A549 (cell line): Measurements from ENCODE around the gene TTC28. TPM values are rescaled to one million over a fixed set of nuclear protein-coding genes. Genes with fewer than 3 reads are reported as not detected.

Experiments used
- ATAC-seq, 2 experiments: fragments of 200-7000 bp in 1 of 2; fragments of >200 bp in 1 of 2; cut with Nextera tagmentation in 1 of 2; cut with Tn5 transposase in 1 of 2; 3 replicates each; pipeline versions ENCODE4 v1.8.0 to v1.9.1; 2018 to 2020; ENCODE audit warnings: mild to moderate bottlenecking in 1 of 2, moderate library complexity in 1 of 2
- CTCF ChIA-PET: fragments of 300-600 bp; sonication (Branson Sonifier 250); formaldehyde crosslinking; extraction: SDS; loops from one replicate; lab custom pipeline; 2021; ENCODE audit warnings: antibody characterized with exemption, inconsistent platforms; lab: Yijun Ruan, JAX
- POLR2A ChIA-PET: fragments of 350-600 bp; formaldehyde crosslinking; extraction: SDS; loops from one replicate; lab custom pipeline; 2021; ENCODE audit warnings: antibody characterized with exemption, inconsistent platforms; lab: Yijun Ruan, JAX
- DNase-seq, 2 experiments: peaks; one replicate each; pipeline versions ENCODE4 v3.0.0 to v3.0.0-alpha.2; 2011 to 2016; ENCODE audit warnings: low read depth in 1 of 2, low spot score in 1 of 2
- FAIRE-seq: peaks from 2 replicates; lab custom pipeline; 2011; peaks lifted over from hg19 to GRCh38; lab: Jason Lieb, UNC
- H3K27ac ChIP-seq, 2 experiments: fragments of >200 bp; sonication (Bioruptor Twin); formaldehyde crosslinking; 3 replicates each; pipeline ENCODE4 v1.5.1; 2016 to 2017
- H3K4me1 ChIP-seq: fragments of >200 bp; sonication (Bioruptor Twin); formaldehyde crosslinking; 3 replicates; pipeline ENCODE4 v1.6.1; 2016
- H3K4me2 ChIP-seq: fragments of >200 bp; sonication (Bioruptor Twin); formaldehyde crosslinking; 3 replicates; pipeline ENCODE4 v1.6.1; 2016
- H3K4me3 ChIP-seq: fragments of >200 bp; sonication (Bioruptor Twin); formaldehyde crosslinking; 3 replicates; pipeline ENCODE4 v1.5.1; 2016
- H3K9me3 ChIP-seq: fragments of >200 bp; sonication (Bioruptor Twin); formaldehyde crosslinking; 3 replicates; pipeline ENCODE4 v1.6.1; 2016
- BHLHE40 ChIP-seq: IDR thresholded peaks from 2 replicates; pipeline ENCODE4 v1.6.1; 2012; ENCODE audit warnings: low read depth, low read length, inconsistent platforms
- CBX2 ChIP-seq: fragments of 200-600 bp; sonication (generic); IDR thresholded peaks from 2 replicates; pipeline ENCODE4 v1.6.1; 2016; ENCODE audit warnings: low read depth, mild to moderate bottlenecking, borderline replicate concordance
- CBX8 ChIP-seq: fragments of 200-600 bp; sonication (generic); IDR thresholded peaks from 2 replicates; pipeline ENCODE4 v1.6.1; 2016
- CEBPB ChIP-seq, 2 experiments: fragments of >200 bp in 1 of 2; sonication (Bioruptor Twin) in 1 of 2; formaldehyde crosslinking in 1 of 2; IDR thresholded peaks; 2 replicates each; pipeline ENCODE4 v1.6.1; 2012 to 2016
- CHD2 ChIP-seq: fragments of 150-350 bp; IDR thresholded peaks from 2 replicates; pipeline ENCODE4 v1.6.1; 2014; ENCODE audit warnings: low read length; ENCODE audit not compliant: partially characterized antibody
- CTCF ChIP-seq: fragments of >200 bp; sonication (Bioruptor Twin); formaldehyde crosslinking; IDR thresholded peaks from 3 replicates; pipeline ENCODE4 v1.5.1; 2016
- EHF ChIP-seq: fragments of 250-450 bp; sonication (Bioruptor Pico); IDR thresholded peaks from 2 replicates; pipeline ENCODE4 v1.5.0; 2020; ENCODE audit warnings: mild to moderate bottlenecking
- ELK1 ChIP-seq: fragments of 150-350 bp; IDR thresholded peaks from 2 replicates; pipeline ENCODE4 v1.6.1; 2014; ENCODE audit warnings: low read depth, mild to moderate bottlenecking, low read length
- EP300 ChIP-seq, 2 experiments: fragments of >200 bp; sonication (Bioruptor Twin); formaldehyde crosslinking; IDR thresholded peaks; 2 replicates in 1 of 2; 3 replicates in 1 of 2; pipeline ENCODE4 v1.6.1; 2016 to 2017
- ESRRA ChIP-seq: fragments of 150-350 bp; IDR thresholded peaks from 2 replicates; pipeline ENCODE4 v1.6.1; 2014; ENCODE audit warnings: mild to moderate bottlenecking, low read length, borderline replicate concordance
- FOSL2 ChIP-seq, 2 experiments: fragments of 450-650 bp in 1 of 2; fragments of >200 bp in 1 of 2; sonication (Bioruptor Twin) in 1 of 2; formaldehyde crosslinking; IDR thresholded peaks; 2 replicates each; pipeline versions ENCODE4 v1.5.0 to v1.6.1; 2016 to 2020; ENCODE audit warnings: mild to moderate bottlenecking in 1 of 2, moderate library complexity in 1 of 2
- GATA3 ChIP-seq: IDR thresholded peaks from 2 replicates; pipeline ENCODE4 v1.6.1; 2012; ENCODE audit warnings: borderline replicate concordance
- HEYL ChIP-seq: fragments of 250-450 bp; sonication (Bioruptor Pico); IDR thresholded peaks from 2 replicates; pipeline ENCODE4 v1.8.0; 2021; ENCODE audit warnings: mild to moderate bottlenecking, moderate library complexity
- HOXA7 ChIP-seq: fragments of 250-450 bp; sonication (Bioruptor Pico); IDR thresholded peaks from 2 replicates; pipeline ENCODE4 v1.5.0; 2020; ENCODE audit warnings: mild to moderate bottlenecking, moderate library complexity
- KDM1A ChIP-seq: fragments of 200-600 bp; sonication (generic); IDR thresholded peaks from 2 replicates; pipeline ENCODE4 v1.6.1; 2016; ENCODE audit warnings: low read depth, mild to moderate bottlenecking
- MAFK ChIP-seq: fragments of 450-650 bp; IDR thresholded peaks from 2 replicates; pipeline ENCODE4 v1.6.1; 2014; ENCODE audit not compliant: partially characterized antibody
- NFE2L2 ChIP-seq: fragments of 150-350 bp; conservative IDR thresholded peaks from 2 replicates; pipeline ENCODE4 v1.6.1; 2014; ENCODE audit warnings: low read length
- NR3C1 ChIP-seq: fragments of >200 bp; sonication (Bioruptor Twin); formaldehyde crosslinking; IDR thresholded peaks from 3 replicates; pipeline ENCODE4 v1.6.1; 2017
- RAD21 ChIP-seq, 2 experiments: fragments of >200 bp in 1 of 2; sonication (Bioruptor Twin) in 1 of 2; formaldehyde crosslinking in 1 of 2; IDR thresholded peaks in 1 of 2; conservative IDR thresholded peaks in 1 of 2; 2 replicates in 1 of 2; 3 replicates in 1 of 2; pipeline ENCODE4 v1.6.1; 2012 to 2018; ENCODE audit warnings: inconsistent platforms in 1 of 2
- RCOR1 ChIP-seq: fragments of 150-350 bp; IDR thresholded peaks from 2 replicates; pipeline ENCODE4 v1.6.1; 2014; ENCODE audit warnings: antibody characterized with exemption, low read length, low read depth
- RFX5 ChIP-seq: fragments of 450-650 bp; IDR thresholded peaks from 2 replicates; pipeline ENCODE4 v1.7.1; 2014; ENCODE audit warnings: antibody characterized with exemption, mild to moderate bottlenecking, moderate library complexity
- TFCP2L1 ChIP-seq: fragments of 250-450 bp; sonication (Bioruptor Pico); IDR thresholded peaks from 2 replicates; pipeline ENCODE4 v1.5.0; 2021; ENCODE audit warnings: mild to moderate bottlenecking
- USF2 ChIP-seq: fragments of 450-650 bp; IDR thresholded peaks from 2 replicates; pipeline ENCODE4 v1.6.1; 2014; ENCODE audit warnings: antibody characterized with exemption
- ZC3H11A ChIP-seq: fragments of 450-650 bp; IDR thresholded peaks from 2 replicates; pipeline ENCODE4 v1.6.1; 2014; ENCODE audit warnings: antibody characterized with exemption, mild to moderate bottlenecking
- ZFP36 ChIP-seq: fragments of 450-650 bp; IDR thresholded peaks from 2 replicates; pipeline ENCODE4 v1.6.1; 2014; ENCODE audit warnings: borderline replicate concordance; ENCODE audit not compliant: partially characterized antibody
- WGBS: methylation state at CpG from one replicate; pipeline ENCODE4 v1.1.6; 2017; ENCODE audit errors: missing lambda C conversion rate; 5-methylcytosine and 5-hydroxymethylcytosine counted together
- polyA plus RNA-seq, 4 experiments: library from polyadenylated mRNA; depleted of rRNA in 3 of 4; stranded (reverse); fragments of >200 nt; fragmentation: RNase III in 1 of 4; extraction: RNeasy Plus Mini Kit Qiagen cat#74134 plus additional on column Dnase treatment in 1 of 4; gene quantifications; 2 replicates in 3 of 4; 3 replicates in 1 of 4; pipeline ENCODE4 v1.2.3, GENCODE V29; 2011 to 2017
- TF ChIP-seq, protein P1 (sequence below): fragments of 250-450 bp; sonication (Bioruptor Pico); IDR thresholded peaks from 2 replicates; pipeline ENCODE4 v1.5.0; 2021; ENCODE audit warnings: mild to moderate bottlenecking, moderate library complexity, borderline replicate concordance

The TTC28 gene
- polyA plus RNA-seq, 2 of the 4 experiments (the other 2 are of a cell fraction), result 2.6 to 3.8 TPM

DNA sequence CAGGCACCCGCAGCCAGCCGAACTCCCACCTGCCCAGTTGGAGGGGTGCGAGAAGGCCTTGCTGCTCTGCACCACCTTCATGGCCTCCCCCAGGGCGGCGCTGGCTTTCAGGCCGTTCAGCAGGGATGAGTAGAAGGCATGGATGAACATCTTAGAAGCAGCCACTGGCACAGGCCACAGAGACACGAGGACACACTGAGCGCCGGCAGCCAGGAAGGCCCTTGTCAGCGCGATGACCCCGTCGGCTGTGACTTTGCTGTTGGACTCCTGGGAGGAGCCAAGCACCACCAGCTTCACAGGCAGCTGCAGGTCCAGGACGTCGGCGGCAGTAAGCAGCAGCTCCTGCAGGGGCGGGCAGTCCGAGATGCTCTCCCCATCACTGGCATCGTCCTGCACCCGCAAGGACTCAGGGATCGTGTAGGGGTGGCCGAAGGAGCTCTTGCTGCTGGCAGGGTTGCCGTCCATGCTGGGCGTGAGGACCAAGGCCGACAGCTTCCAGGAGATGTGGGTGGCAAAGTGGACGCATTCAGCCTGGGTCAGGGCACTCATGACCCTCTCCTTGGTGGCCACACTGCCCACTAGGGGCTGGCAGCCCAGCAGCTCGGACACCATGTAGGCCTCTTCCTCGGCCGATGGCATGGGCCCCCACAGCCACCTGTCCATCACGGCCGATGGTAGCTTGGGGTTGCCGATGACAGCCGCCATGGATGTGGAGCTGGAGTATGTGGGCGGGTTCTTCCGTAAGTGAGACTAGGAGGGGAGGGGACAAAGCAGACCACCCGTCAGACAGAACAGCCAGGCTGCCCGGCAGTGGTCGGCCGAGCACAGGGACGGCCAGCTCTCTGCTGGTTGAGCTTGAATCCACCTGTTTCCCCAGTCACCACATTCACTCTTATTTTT, 680.9 kb downstream of the TTC28 start:
- ChIA-PET POLR2A (no interaction called here), CTCF (interaction anchor here (1.3 to 2.3 kb wide), 3 partner anchors 10 to 112 kb away, joined by 3 to 7 read pairs (median 6); no protein-coding TSS in a partner anchor)

GRCh38 chr22:27997538-27997937, 682.1 kb downstream of the TTC28 start:
- 89% methylated on average over 4 of the region's 4 CpGs for WGBS
- DNase-seq, result no peak
- CTCF ChIA-PET, result interaction anchor here (2.3 kb wide), 1 partner anchor 111 kb away, joined by 7 read pairs; no protein-coding TSS in a partner anchor
- TF ChIP-seq RFX5, result no peak
- no peak for TF ChIP-seq CBX8
- TF ChIP-seq RCOR1, result no peak
- TF ChIP-seq CTCF, result no peak
- TF ChIP-seq RAD21 (conservative IDR thresholded peaks at IDR 0.05 in 1 of 2, IDR thresholded peaks at IDR 0.05 in 1 of 2), result no peak
- TF ChIP-seq CBX2, result no peak
- no peak for TF ChIP-seq EHF (CRISPR knock-in tag)
- TF ChIP-seq NR3C1, result no peak
- TF ChIP-seq KDM1A, result no peak
- TF ChIP-seq, protein P1, sequence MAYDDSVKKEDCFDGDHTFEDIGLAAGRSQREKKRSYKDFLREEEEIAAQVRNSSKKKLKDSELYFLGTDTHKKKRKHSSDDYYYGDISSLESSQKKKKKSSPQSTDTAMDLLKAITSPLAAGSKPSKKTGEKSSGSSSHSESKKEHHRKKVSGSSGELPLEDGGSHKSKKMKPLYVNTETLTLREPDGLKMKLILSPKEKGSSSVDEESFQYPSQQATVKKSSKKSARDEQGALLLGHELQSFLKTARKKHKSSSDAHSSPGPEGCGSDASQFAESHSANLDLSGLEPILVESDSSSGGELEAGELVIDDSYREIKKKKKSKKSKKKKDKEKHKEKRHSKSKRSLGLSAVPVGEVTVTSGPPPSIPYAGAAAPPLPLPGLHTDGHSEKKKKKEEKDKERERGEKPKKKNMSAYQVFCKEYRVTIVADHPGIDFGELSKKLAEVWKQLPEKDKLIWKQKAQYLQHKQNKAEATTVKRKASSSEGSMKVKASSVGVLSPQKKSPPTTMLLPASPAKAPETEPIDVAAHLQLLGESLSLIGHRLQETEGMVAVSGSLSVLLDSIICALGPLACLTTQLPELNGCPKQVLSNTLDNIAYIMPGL (CRISPR knock-in tag), result no peak
- TF ChIP-seq TFCP2L1, result no peak
- TF ChIP-seq GATA3, result no peak
- TF ChIP-seq MAFK, result no peak
- no peak for TF ChIP-seq CHD2
- ATAC-seq, result no peak
- POLR2A ChIA-PET, result no interaction called here
- H3K4me1 ChIP-seq, result no peaks in the 10 kb centered on the region
- FAIRE-seq, result no peak
- H3K4me3 ChIP-seq, result no peak overlapping the region
- H3K9me3 ChIP-seq, result no peaks in the 10 kb centered on the region
- no peak overlapping the region for H3K4me2 ChIP-seq
- no peak overlapping the region for H3K27ac ChIP-seq

More for the DNA sequence above, 680.9 kb downstream of the TTC28 start:
- DNase-seq (no peak), ATAC-seq (no peak)
- Histone ChIP-seq H3K4me3 (no peak overlapping the region), H3K4me2 (no peak overlapping the region), H3K9me3 (no peaks in the 10 kb centered on the region), H3K4me1 (no peaks in the 10 kb centered on the region)
- 85% methylated on average over 17 of the region's 40 CpGs for WGBS
- TF ChIP-seq HEYL (CRISPR knock-in tag) (no peak), HOXA7 (CRISPR knock-in tag) (no peak), NR3C1 (no peak), TFCP2L1 (no peak)
- TF ChIP-seq, all 56 proteins: peak for 0
- FAIRE-seq, result no peak
- no peak overlapping the region for H3K27ac ChIP-seq

DNA sequence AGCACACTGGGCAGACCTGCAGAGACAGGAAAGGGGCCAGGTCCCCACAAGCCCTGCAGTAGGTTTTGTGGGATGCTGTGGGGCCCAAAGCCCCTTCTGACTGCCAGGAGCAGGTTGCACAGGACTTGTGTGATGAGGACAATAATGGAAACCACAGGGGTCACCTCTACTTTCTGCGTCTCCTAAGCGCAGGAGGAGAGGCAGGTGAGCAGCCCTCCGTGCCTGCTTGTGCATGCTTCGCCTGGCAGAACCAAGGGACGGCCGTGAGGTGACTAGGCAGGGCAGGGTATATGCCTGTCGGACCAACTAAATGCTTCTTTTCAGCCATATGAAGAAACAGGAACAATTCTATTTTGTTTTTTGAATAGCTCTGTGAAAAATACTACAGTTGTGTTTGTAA, 682.7 kb downstream of the TTC28 start:
- DNase-seq (no peak), ATAC-seq (no peak), FAIRE-seq (no peak)
- Histone ChIP-seq H3K4me1 (no peaks in the 10 kb centered on the region), H3K9me3 (no peaks in the 10 kb centered on the region), H3K4me3 (no peak overlapping the region)
- 80% methylated on average over 7 of the region's 7 CpGs for WGBS
- ChIA-PET CTCF (interaction anchor here (1.5 to 1.9 kb wide), 2 partner anchors 10 to 23 kb away, joined by 3 to 6 read pairs; no protein-coding TSS in a partner anchor), POLR2A (no interaction called here)
- TF ChIP-seq CEBPB (IDR thresholded peaks at IDR 0.05), result no peak
- no peak for TF ChIP-seq HOXA7 (CRISPR knock-in tag)
- no peak for TF ChIP-seq ZFP36
- no peak for TF ChIP-seq ELK1
- no peak for TF ChIP-seq USF2
- TF ChIP-seq FOSL2 (IDR thresholded peaks at IDR 0.05), result no peak
- no peak for TF ChIP-seq FOSL2 (CRISPR knock-in tag; IDR thresholded peaks at IDR 0.05)
- TF ChIP-seq BHLHE40, result no peak
- no peak for TF ChIP-seq EP300 (IDR thresholded peaks at IDR 0.05)
- TF ChIP-seq ZC3H11A, result no peak
- no peak for TF ChIP-seq CBX2
- no peak for TF ChIP-seq ESRRA
- TF ChIP-seq NFE2L2, result no peak
- TF ChIP-seq KDM1A, result no peak
- TF ChIP-seq, all 56 proteins: peak for 0
- no peak overlapping the region for H3K4me2 ChIP-seq
- no peak overlapping the region for H3K27ac ChIP-seq
